Panc1 (cell line): ENCODE data around the gene TRIM25.
A peak's percentile ranks its signal among the peaks of the same experiment; 100 is the strongest.

ENCODE experiments used
- POLR2AphosphoS5 ChIP-seq: IDR thresholded peaks from 2 replicates; pipeline ENCODE4 v1.6.1; 2012; ENCODE audit warnings: mild to moderate bottlenecking, low read depth, low read length, moderate library complexity
- SIN3A ChIP-seq: IDR thresholded peaks from 2 replicates; pipeline ENCODE4 v1.6.1; 2012; ENCODE audit warnings: low read depth, mild to moderate bottlenecking, low read length, moderate library complexity, borderline replicate concordance; ENCODE audit not compliant: insufficient read depth
- TF ChIP-seq, protein P1 (sequence below): fragments of 450-650 bp; IDR thresholded peaks from 2 replicates; pipeline ENCODE4 v1.5.1; 2017; ENCODE audit warnings: mild to moderate bottlenecking
- TF ChIP-seq, protein P2 (sequence below), 2 experiments: IDR thresholded peaks; 2 replicates each; pipeline ENCODE4 v1.6.1; 2011 to 2012; ENCODE audit warnings: low read depth in 2 of 2, control low read depth in 1 of 2, low read length in 1 of 2, mild to moderate bottlenecking in 1 of 2, moderate library complexity in 1 of 2; ENCODE audit not compliant: insufficient read depth in 1 of 2

DNA sequence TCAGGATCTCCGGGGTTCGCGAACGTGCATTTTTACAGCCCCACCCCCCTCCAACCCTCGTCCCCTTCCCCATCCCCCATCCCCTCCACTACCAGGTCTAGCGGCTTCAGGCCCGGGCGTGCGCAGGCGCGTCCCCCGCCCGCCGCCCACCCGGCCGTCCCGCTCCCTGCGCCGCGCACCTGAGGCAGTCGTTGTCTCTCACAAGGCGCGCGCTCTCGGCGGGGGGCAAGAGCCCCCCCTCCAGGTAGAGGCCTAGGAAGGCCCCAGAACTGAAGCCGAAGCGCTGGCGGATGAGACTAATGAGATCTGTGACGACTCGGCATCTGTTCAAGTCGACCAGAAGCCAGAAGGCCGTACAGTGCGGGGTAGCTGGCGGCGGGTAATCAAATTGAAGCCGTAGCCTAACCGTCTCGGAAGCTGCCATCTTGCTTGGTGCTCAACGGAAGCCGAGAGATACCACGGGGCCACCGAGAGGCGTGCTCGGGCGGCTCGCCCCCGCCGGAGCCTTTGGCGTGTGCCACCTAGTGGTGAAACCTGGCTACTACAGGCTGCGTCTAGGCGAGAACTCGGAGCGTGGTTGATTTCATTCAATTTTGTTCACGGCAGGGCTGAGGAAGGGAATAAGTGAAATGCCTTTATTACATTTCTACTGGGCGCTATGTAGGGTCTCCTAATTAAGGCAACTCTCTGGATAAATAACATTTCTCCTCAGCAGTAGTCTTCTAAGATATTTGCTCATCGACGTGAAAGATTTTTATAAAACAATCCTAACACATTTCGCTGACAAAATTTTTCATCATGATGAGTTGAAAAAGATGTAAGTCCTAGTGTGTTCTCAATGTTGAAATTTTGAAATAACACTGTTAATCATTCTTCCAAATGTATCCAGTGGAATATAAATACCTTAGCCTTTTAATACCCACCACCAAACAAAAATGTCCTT lies 47.0 kb upstream of the TRIM25 start, which contains the start of gene COIL:
- TF ChIP-seq, protein P1, sequence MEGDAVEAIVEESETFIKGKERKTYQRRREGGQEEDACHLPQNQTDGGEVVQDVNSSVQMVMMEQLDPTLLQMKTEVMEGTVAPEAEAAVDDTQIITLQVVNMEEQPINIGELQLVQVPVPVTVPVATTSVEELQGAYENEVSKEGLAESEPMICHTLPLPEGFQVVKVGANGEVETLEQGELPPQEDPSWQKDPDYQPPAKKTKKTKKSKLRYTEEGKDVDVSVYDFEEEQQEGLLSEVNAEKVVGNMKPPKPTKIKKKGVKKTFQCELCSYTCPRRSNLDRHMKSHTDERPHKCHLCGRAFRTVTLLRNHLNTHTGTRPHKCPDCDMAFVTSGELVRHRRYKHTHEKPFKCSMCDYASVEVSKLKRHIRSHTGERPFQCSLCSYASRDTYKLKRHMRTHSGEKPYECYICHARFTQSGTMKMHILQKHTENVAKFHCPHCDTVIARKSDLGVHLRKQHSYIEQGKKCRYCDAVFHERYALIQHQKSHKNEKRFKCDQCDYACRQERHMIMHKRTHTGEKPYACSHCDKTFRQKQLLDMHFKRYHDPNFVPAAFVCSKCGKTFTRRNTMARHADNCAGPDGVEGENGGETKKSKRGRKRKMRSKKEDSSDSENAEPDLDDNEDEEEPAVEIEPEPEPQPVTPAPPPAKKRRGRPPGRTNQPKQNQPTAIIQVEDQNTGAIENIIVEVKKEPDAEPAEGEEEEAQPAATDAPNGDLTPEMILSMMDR = peak; percentile 99
- TF ChIP-seq, protein P2, sequence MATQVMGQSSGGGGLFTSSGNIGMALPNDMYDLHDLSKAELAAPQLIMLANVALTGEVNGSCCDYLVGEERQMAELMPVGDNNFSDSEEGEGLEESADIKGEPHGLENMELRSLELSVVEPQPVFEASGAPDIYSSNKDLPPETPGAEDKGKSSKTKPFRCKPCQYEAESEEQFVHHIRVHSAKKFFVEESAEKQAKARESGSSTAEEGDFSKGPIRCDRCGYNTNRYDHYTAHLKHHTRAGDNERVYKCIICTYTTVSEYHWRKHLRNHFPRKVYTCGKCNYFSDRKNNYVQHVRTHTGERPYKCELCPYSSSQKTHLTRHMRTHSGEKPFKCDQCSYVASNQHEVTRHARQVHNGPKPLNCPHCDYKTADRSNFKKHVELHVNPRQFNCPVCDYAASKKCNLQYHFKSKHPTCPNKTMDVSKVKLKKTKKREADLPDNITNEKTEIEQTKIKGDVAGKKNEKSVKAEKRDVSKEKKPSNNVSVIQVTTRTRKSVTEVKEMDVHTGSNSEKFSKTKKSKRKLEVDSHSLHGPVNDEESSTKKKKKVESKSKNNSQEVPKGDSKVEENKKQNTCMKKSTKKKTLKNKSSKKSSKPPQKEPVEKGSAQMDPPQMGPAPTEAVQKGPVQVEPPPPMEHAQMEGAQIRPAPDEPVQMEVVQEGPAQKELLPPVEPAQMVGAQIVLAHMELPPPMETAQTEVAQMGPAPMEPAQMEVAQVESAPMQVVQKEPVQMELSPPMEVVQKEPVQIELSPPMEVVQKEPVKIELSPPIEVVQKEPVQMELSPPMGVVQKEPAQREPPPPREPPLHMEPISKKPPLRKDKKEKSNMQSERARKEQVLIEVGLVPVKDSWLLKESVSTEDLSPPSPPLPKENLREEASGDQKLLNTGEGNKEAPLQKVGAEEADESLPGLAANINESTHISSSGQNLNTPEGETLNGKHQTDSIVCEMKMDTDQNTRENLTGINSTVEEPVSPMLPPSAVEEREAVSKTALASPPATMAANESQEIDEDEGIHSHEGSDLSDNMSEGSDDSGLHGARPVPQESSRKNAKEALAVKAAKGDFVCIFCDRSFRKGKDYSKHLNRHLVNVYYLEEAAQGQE (IDR thresholded peaks at IDR 0.05; ENCODE audit: insufficient read depth in 1 of 2, low read depth in 2 of 2, low read length in 1 of 2) = peak in 1 of 2 experiments; percentile 30; a peak in 2 of 4 replicates
- 0 out of 2 replicates have a peak, but pooled peaks have one; percentile 71 for TF ChIP-seq SIN3A
- TF ChIP-seq POLR2AphosphoS5 = peak; percentile 84
